ENCODE results near the gene KIAA1671.

KIAA1671 gene

DNA sequence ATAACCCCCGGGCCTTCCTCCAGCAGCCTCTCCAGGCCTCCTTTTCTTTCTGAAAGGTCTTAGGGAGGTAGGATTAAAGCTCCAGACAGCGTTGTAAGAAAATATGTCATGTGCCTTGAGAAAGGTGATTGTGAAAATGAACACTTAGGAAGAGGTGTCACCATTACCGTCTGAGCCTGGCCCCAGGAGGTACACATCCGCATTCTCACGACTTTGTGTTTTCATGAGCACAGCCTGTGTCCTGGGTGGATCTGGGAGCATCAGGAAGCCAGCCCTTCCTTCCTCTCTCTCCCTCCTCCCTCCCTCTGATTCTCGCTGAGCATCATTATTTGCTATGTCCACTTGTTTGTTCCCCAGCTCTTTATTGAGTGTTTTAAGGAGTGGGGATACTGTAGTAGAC lies 142.1 kb downstream of the KIAA1671 start:
- DNase-seq (ENCODE audit: low read depth) = no peak

DNA sequence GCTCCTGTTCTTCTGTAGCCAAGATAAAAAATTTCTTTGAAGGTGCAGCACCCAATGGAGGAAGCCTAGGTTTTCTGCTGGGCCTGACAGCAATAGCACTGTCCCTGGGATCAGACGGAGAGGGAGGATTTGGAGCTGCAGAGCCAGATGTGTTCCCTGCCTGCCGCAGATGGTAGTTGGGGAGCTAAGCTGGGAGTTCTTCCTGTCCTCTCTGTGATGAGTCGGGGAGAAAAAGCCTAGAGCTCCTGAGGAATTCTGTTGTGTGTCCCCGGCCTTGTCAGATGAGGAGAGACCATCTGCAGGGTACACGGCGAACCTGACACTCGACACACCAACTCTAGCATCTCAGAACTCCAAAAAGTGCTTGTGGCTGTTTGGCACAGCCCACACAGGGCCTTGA lies 143.4 kb downstream of the KIAA1671 start:
- DNase-seq (ENCODE audit: low read depth) = no peak

DNA sequence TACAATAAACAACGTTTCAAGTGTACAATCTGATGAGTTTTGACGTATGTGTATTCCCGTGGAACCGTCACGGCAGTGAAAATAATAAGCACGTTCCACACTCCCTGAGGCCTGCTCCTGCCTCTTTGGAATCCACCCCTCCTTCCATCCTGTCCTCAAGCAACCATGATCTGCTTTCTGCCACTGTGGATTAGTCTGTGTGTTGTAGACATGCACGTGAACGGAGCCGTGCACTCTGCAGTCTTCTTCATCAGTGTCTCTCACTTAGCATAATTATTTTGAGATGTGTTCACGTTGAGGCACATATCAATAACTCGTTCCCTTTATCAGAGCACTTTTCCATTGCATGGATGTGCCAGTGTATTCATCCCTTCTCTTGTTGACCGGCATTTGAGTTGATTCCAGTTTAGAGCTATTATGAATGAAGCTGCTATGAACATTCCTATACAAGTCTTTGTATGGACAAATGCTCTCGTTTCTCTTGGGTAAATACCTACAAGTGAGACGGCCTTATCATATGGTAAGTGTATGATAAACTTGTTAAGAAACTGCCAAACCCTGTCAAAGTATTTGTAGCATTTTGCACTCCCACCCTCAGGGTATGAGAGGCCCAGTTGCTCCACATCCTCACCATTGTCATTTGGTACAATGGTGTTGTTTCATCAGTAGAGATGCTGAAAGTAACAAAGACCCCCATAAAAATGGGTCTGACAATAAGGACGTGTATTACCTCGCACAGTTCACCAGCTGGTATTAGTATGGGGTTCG lies 144.3 kb downstream of the KIAA1671 start:
- no peak for DNase-seq (ENCODE audit: low read depth)

DNA sequence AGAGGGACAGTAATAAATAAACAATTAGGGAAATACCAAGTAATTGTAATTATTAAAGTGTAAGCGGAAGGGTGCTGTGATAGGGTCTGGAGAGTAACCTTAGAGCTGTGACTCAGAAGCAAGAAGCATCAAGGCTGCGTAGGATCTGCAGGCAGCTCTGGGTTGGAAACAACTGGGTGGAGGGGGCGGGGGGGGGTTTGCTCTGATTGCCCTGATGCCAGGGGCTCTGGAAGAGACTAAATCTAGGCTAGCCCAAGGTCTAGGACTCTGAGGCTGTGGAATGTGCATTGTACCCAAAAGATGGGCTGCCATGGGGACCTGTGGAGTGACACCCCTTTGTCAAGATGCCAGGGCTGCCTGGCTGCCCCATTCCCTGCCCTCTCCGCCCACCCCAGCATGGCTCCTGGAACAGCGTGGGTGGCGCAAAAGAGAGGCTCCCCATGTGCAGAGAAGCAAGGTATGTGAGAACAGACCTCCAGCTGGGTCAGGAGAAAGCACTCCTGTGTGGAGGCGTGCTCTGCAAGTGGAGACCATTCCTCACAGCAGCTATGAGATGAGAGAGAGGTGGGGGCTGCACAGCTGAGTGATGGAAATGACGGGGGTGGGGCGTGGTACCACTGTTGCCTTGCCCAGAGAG lies 146.0 kb downstream of the KIAA1671 start:
- no peak for DNase-seq (ENCODE audit: low read depth)

DNA sequence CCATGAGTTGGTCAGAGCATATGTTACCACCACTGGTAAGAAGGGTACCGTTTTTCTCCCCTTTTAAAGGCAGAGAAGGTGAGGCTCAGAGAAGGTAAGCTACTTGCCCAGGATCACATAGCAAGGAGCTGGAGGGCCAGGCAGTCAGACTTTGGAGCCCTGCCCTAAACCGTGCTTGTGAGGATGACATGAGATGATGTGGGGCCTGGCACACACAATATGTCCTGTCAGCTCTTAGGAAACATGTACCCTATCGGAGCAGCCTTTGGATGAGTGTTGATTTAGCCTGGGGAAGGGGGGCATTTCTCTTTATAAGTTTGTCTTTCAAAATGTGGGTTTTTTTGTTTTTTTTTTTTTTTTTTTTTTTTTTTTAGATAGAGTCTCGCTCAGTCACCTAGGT lies 146.7 kb downstream of the KIAA1671 start:
- DNase-seq (ENCODE audit: low read depth) = no peak

DNA sequence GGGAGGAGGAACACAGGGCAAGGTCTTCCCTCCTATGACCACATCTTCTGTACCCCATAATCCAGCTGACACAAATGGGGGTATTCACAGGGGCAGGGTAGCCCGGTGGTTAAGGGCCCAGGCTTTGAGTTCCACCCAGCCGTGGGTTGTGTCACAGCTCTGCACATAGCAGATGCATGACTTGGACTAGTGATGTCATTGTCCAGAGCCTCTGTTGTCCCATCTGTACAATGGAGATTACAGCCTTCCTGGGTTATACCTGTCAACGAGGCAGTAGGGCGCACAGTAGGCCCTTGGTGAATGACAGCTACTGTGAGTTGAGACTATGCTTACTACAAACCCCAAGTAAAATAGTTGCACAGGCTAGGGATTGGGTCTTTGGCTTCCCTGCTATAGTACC lies 147.9 kb downstream of the KIAA1671 start:
- no peak for DNase-seq (ENCODE audit: low read depth)

DNA sequence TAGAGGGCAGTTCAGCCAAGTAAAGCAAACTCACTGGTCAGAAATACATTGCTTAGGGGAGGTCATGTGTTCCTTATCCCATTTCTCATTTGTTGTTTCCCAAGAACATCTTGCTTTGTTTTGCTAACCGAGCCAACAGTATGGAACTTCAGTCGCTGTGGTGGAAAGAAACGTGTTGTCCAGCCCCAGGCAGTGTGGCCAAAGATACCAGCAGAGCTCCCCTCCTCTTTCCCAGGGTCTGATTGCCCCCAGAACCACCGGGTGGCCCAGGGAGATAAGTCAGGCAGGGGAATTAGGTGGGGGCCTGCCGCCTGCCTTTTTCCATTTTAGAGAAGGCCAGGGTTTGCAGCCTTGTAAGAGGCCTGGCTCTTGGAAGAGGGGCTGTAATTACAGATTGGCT lies 148.4 kb downstream of the KIAA1671 start:
- DNase-seq (ENCODE audit: low read depth) = no peak

DNA sequence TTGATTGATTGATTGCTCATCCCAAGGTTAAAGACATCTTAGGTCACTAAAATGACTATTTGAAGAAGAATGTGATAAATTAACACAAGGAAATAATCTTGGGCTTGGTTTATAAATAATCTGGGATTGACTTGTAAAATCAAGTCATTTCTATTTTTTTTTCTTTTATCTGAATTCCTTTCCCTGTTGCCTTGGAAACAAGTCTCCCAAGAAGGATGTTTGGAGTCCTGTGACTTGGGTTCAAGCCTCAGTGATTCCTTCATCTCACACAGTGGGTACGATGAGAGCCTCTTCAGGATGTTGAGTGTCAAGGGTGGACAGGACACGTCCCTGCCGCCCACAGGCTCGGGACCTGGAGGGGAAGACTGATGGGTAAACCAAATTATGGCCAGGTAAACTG lies 149.0 kb downstream of the KIAA1671 start:
- no peak for DNase-seq (ENCODE audit: low read depth)

DNA sequence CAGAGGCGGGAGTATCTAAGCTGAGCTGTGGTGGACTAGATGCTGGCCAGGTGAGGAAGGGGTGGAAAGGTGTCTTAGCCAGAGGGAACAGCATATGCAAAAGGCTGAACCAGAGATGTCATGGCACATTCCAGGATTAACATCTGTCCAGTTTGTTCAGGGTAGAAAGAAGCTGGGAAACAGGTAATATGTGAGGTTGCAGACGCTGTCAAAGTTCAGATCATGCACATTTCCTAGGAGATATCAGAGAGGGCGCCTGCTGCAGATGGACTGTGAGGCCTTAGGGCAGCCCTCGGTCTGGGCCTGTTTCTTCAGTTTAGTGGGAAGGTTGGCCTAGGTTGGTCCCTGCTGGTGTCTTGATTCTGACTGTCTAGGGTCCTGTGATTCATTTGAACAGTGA lies 149.5 kb downstream of the KIAA1671 start:
- no peak for DNase-seq (ENCODE audit: low read depth)

DNA sequence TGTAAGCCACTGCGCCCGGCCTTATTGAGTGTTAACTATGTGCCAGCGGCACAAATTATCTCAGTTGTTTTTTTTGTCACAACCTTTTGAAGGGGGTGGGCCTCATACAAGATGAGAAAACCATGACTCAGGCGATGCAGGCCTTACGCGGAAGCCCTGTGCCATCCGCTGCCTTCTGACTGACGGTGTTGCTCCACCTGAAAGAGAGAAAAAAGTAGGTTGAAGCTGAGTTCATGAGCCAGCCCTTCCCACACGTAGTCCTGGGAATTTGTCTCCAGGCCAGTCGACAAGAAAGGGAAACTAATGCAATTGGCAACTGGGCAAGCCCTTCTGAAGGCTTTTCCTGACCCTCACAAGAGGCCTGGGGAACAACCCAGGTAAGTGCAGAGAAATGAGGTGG lies 150.2 kb downstream of the KIAA1671 start:
- no peak for DNase-seq (ENCODE audit: low read depth)

DNA sequence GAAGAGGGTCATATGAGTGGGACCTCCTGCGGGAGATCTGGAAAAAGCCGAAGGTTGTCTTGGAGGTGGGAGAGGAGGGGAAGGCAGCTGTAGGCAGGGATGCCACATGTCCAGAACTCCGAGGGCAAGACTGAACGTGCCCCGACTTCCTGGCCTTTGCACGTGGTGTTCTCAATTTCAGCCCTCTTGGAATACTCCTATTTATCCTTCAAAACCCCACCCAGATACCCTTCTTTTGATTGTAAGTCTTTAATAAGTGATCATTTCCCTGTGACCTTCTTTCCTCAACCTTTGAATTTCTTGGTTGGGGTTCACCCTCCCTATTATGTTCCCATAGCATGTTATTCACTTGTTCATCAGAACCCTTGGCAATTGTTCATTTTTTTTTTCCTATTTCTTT lies 151.9 kb downstream of the KIAA1671 start:
- no peak for DNase-seq (ENCODE audit: low read depth)

DNA sequence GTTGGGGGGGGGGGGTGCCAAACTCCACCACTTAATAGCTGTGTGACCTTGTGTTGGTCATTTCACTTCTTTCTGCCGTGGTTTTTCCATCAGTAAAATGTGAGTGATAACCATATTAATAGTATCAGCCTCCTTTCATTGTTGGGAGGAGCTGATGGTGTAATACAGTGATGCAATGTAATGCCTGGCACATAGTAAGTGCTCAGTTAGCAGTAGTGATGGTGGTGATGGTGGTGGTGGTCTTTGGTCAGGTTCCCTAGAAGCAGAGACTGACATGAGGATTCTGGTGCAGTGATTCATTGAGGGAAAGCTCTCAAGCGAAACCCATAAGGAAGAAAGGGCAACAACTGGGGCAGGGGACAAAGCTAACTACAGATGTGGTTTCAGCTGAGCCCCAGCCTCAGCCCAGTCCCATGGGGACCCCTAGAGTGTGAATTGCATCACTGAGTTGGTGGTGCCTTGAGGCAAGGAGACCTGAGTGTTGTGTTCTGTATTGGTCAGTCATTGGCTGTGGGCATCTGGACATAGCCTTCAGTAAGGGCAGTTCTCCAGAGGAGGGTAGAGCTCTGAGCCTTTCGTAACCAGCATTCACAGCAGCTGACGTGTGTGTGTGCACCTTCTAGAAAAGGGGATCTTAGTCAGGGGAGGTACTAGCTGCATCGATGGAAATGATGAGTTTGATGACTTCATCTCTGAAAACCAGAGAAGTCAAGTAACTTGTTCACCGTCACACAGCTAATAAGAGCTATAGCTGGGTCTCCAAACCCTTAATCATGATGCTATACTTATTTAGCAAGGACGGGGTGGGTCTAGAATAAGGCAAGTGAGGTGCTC lies 153.5 kb downstream of the KIAA1671 start:
- no peak for DNase-seq (ENCODE audit: low read depth)

DNA sequence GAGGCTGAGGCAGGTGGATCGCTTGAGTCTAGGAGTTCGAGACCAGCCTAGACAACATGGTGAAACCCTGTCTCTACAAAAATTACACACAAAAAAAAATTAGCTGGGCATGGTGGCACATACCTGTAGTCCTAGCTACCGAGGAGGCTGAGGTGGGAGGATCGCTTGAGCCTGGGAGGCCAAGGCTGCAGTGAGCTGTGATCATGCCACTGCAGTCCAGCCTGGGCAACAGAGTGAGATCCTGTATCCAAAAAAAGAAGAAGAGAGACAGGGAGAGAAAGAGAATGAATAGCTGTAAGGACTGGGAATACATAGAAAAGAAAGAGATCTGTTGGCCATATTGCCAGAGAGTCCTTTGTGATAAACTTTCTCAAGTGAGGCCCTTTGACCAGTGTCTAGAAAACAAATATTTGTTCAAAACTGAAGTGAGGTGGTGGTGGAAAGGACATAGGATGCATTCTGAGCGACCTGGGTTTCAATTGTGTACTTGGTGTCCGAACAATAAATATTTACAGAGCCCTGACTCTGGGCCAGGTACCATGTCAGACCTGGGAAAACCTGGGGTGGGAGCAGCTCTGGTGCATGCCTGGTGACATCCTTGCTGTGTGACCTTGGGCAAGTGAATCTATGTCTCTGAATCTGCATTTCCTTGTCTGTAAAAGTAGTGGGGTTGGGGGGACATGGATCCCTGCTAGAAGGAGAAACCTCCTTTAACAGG lies 157.5 kb downstream of the KIAA1671 start:
- DNase-seq (ENCODE audit: low read depth) = no peak

DNA sequence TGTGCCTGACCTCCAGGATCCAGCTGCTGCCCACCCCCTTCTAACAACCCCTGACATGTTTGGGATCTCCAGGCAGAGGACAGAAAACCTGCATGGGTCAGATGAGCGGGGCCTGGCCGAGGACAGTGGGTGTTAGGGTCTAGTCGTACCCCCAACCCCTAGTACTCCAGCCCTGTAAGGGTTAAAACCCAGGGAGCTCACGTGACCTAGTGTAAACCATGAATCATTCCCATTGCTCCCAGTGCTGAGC lies 158.0 kb downstream of the KIAA1671 start:
- no peak for DNase-seq (ENCODE audit: low read depth)

DNA sequence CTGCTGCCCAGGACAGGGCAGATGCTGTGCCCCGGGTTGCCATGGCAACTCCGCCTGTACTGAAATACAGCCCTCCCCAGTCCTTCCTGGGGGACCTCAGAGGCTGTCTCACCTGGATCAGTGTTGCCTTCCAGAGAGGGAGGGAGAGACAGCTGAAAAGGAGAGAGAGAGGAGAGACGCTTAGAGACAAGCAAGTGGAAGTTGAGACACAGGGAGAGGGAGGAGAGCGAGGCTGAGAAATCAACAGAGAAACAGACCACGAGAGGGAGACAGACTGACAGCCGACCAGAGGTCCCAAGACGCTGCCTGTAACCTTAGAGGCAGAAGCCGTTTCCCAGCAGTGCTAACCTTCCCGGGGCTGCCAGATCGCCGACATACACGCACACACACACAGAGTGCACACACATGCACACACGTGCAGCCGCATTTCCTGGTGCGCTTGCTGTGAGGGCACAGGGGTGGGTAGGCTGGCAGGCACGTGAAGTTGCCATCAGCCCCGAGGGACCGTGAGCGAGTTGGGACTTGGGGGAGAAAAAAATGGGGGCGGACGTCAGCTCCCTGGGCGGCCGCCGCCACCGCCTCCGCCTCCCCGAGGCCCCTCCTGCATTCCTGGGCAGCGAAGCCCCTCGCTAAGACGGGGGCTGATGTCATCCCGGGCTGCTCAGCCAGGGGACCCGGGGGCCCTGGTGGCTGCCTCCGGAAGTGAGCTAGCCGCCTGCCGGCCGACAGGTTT lies 158.5 kb downstream of the KIAA1671 start:
- peak; percentile 89 for DNase-seq (ENCODE audit: low read depth)

DNA sequence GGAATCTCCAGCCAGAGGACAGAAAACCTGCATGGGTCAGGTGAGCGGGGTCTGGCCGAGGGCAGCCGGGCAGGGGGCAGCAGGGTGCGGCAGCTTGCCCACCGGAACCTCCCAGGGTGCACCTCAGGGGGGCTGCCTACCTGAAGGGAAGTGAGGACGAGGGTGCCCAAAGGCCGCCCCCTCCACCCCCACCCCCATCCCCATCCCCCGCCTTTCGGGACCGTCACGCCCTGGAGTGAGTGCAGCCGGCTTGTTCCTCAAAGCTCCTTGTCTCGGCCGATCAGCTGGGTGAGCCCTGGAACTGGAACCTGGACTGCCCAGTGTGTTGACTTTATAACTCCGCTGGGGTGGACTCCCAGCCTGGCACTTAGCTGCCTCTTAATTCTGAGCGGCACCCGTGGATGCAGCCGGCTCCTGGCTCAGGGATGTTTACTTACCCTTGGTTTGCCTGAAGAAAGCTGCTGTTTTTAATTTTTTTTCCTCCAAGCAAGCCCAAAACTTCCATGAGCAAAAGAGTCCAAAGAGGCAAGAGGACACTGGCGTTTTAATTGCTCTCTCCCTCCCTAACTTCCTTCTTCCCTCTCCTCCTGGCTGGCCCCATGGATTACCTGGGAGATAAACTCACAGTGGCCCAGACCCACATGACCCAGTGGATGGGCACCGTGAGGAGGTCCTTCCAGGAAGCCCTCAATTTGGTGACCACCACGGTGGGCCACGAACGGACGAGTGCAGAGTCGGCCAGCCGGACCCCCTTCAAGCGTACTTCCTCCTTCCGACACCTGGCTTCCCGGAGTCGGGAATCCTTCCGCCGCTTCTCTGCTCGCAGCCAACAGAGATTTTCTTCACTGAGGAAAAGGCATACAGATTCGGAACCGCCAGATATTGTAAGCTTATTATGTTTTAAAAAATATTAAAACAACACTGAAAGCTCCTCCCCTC lies 159.3 kb downstream of the KIAA1671 start:
- DNase-seq (ENCODE audit: low read depth) = peak; percentile 10

DNA sequence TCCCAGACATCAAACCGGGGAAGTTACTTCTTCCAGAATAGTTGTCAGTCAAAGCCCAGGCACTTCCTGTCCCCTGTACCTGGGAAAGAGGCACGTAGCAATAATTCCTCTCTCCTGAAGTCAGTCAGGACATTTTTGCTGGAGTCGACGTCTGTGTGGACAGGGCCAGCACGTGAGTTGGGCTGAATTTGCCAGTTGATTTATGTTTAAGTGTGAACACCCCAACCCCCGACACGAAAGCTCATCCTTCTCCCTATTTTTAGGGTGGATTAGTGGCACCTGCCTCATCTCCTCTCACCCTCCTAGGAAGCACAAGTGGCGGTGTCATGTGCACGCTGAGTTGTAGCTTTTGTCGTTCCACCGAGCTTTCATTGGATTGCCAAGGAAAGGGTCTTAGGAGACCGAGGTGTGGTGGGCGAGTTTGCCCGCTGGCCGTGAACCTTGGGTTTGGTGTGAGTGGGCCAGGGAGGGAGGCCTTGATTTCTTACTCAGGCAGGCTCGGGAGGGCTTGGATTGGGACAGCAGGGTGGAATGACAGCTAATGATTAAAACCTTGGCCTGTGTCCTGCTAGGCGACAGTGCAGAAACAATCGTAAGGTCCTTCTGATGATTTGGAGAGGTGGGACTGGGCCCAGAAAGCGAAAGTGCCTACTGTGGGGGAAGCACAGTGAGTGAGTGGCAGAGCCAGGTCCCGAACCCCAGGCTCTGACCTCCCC lies 160.2 kb downstream of the KIAA1671 start:
- no peak for DNase-seq (ENCODE audit: low read depth)

DNA sequence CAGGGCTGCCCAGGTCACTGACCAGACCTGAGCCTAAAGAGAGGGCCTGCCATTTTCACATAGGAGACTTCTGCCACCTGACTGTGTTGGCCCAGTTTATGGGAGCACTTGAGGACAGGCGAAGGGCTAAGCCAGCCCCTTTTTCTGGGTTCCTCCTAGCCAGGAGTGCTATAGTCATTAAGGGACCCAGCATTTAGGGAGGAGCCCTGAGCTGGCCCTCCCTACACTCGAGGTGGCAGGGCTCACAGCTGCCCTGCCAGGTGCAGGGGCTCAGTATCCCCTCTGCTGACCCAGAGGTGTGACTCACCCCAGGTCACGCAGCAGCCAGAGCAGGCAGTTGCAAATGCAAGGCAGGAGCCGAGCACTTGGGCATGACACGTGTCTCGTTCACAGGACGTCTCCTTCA lies 160.8 kb downstream of the KIAA1671 start:
- DNase-seq (ENCODE audit: low read depth) = no peak

DNA sequence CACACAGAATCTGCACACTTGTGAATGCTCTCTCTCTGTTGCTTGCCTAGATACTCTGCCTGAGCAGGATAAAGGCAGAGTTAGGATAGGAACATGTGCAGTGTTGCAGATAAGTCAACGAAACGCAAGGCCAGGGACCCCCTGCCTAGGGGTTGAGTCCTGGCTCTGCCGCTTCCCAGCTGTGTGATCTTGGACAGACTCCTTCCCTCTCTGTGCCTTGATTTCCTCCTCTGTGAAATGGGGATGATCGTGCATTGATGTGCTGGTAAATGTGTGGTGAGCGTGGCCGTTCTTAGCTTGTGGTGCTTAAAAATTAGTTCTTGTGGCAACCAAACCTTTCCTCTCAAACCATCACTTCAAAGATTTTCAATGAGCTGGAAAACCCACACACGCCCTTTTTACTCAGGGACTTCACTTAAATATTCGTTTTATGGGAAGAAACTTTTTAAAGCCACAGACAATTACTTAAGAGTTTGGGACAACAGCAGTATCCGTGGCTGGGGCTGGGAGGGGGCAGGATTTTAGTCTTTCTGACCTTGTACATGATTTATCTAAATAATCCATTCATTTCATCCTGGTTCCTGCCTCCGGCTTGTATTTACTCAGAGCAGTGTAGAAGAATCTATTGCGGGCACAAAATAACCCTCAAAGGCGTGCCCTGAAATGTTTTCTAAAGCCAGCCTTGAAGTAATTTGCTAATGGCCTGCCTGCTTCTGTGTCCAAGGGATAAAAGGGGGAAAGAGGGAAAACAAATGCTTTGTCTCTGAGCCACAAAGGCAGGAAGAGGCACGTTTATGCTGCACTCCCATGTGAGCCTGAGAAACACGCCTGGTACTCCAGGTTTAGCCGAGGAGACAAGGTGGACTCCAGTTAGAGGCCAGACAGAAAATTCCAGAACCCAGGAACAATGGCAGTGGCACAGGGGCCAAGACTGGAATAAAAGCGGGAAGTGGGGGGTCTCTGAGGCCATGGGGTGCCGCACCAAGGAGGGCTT lies 162.2 kb downstream of the KIAA1671 start:
- DNase-seq (ENCODE audit: low read depth) = no peak

Data from iris pigment epithelial cell (primary cell).